Activated CD8-positive, alpha-beta memory T cell treated with anti-CD3 and anti-CD28 coated beads for 36 hours (primary cell): ENCODE measurements around the gene TMED8. TPM values are rescaled to one million over a fixed set of nuclear protein-coding genes. Genes with fewer than 3 reads are reported as not detected.

Experiments
- CTCF ChIA-PET: fragments of 350-600 bp; sonication (Branson Sonifier 250); formaldehyde crosslinking; loops from one replicate; lab custom pipeline; 2021; ENCODE audit warnings: antibody characterized with exemption; lab: Charles Lee
- POLR2A ChIA-PET: fragments of 350-600 bp; sonication (Branson Sonifier 250); formaldehyde crosslinking; loops from one replicate; lab custom pipeline; 2021; ENCODE audit warnings: antibody characterized with exemption; lab: Charles Lee
- total RNA-seq, 2 experiments: library from RNA; stranded (reverse); gene quantifications; one replicate each; pipeline ENCODE4 v1.2.3, GENCODE V29; 2021

The TMED8 gene
- total RNA-seq, 2 experiments from 2014 or later = 25.9 to 26.2 TPM

DNA sequence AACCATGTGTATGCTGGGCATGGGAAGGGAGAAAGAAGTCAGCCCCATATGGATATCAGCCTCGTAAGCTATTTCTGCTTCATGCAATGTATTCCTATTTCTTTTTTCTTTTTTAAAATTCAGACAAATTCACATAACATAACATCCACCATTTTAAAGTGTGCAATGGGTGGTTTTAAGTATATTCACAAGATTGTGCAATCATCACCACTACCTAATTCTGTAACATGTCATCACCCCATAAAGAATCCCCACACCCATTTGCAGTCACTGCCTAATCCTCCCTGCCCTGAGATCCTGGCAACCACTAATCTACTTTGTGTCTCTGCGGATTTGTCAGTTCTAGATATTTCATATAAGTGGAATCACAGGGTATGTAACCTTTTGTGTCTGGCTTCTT lies 65.7 kb downstream of the TMED8 start:
- ChIA-PET POLR2A (no interaction called here), CTCF (no interaction called here)

GRCh38 chr14:77310026-77310425 lies 66.9 kb downstream of the TMED8 start:
- CTCF ChIA-PET = no interaction called here
- POLR2A ChIA-PET = no interaction called here

DNA sequence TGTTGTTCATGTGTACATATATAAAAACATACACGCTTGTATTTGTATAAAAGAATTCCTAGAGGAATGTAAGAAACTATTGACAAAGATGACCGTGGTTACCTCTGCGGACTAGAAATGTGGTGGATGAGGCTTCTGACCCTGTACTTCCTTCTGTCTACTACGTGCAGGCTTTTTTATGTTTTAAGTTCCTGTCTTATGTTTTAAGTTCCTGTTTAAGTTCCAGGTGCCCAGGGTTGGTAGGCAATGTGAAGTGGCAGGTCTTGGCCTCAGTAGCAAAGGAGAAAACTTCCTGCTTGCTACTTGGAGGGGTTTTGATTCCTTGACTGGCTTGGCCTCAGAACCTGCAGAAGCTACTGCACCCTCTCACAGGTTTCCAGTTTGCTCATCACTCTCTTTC lies 67.8 kb downstream of the TMED8 start:
- CTCF ChIA-PET = no interaction called here
- POLR2A ChIA-PET = no interaction called here

- POLR2A ChIA-PET = no interaction called here
- CTCF ChIA-PET = interaction anchor here (0.7 to 1.7 kb wide), 2 partner anchors 9 to 17 kb away, joined by 3 to 9 read pairs; no protein-coding TSS in a partner anchor
Observed at GRCh38 chr14:77306851-77307496, 69.9 kb downstream of the TMED8 start.

GRCh38 chr14:77306416-77306815 lies 70.5 kb downstream of the TMED8 start:
- ChIA-PET CTCF (interaction anchor here (1.7 kb wide), 1 partner anchor 10 kb away, joined by 9 read pairs; no protein-coding TSS in a partner anchor), POLR2A (no interaction called here)

DNA sequence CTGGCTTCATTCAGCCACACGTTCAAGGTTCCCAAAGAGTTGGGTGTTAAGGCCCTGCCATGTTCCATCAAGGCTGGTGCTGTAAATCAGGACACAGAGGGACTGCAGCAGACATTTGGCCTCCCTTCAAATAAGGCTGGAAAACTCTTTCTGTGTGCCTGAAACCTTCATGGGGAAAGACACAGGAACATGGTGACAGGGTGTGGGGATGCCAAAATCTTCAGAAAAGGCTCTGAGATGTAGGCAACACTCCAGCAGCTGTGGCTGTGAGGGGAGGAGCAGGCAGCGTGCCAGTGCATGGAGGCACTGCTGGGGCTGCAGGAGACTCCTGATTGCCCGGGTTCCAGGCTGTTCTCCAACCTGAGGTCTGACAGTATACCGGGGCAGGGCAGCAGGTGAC lies 71.2 kb downstream of the TMED8 start:
- CTCF ChIA-PET = interaction anchor here (1.2 kb wide), 1 partner anchor 153 kb away, joined by 6 read pairs; no protein-coding TSS in a partner anchor
- POLR2A ChIA-PET = no interaction called here

DNA sequence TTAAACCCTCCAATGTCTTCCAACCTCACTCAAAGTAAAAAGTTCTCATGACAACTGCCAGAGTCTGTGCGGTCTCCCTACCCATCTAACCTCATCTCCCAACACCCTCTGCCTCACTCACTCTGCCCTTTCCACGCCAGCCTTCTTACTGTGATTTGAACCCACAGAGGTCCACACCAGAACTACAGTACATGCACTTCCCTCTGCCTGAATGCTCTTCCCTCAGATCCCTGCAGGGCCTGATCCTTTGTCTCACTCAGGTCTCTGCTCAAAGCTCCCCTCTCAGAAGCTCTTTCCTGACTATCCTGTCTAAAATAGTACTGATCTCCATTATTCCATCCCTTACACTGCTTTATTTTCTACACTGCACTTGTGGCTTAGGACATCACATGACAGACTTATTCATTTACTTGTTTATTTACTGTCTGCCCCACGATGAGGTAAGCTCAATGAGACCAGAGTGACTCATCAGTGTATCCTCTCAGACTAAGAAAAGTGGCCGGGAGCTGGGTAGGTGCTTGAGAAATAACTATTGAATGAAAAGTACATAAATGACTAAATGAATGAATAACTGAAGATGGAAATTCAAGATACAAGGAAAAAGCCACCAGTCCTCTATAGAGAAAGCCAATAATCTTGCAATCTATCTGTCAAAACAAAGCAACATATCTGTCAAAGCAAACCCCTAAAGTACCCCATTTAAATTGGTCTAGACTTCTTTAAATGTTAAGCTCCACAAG lies 73.3 kb downstream of the TMED8 start:
- CTCF ChIA-PET = interaction anchor here (0.6 to 5.1 kb wide), 5 partner anchors 9 to 179 kb away, joined by 3 to 53 read pairs (median 4); no protein-coding TSS in a partner anchor
- POLR2A ChIA-PET = interaction anchor here (1.2 to 2.6 kb wide), 2 partner anchors 12 to 18 kb away, joined by 5 to 12 read pairs; partner anchors contain the start of genes GSTZ1 and POMT2

- ChIA-PET POLR2A (interaction anchor here (1.2 to 2.6 kb wide), 2 partner anchors 13 to 18 kb away, joined by 5 to 12 read pairs; partner anchors contain the start of genes GSTZ1 and POMT2), CTCF (interaction anchor here (0.8 to 5.1 kb wide), 4 partner anchors 10 to 151 kb away, joined by 3 to 53 read pairs (median 5); partner anchors contain the start of genes GSTZ1 and POMT2)
Observed at GRCh38 chr14:77302926-77303325, 74.0 kb downstream of the TMED8 start.

- POLR2A ChIA-PET = no interaction called here
Observed at GRCh38 chr14:77301103-77301502, 75.8 kb downstream of the TMED8 start.

GRCh38 chr14:77299771-77300170 lies 77.1 kb downstream of the TMED8 start:
- POLR2A ChIA-PET = no interaction called here
- CTCF ChIA-PET = no interaction called here

More at GRCh38 chr14:77301103-77301502, 75.8 kb downstream of the TMED8 start:
- CTCF ChIA-PET = interaction anchor here (0.8 to 5.1 kb wide), 6 partner anchors 9 to 25 kb away, joined by 4 to 53 read pairs (median 5); partner anchors contain the start of gene GSTZ1

GRCh38 chr14:77296906-77297305 lies 80.0 kb downstream of the TMED8 start:
- ChIA-PET POLR2A (interaction anchor here (0.6 kb wide), 1 partner anchor 24 kb away, joined by 3 read pairs; the partner anchor contains the start of genes GSTZ1 and POMT2), CTCF (interaction anchor here (0.6 to 1.6 kb wide), 3 partner anchors 19 to 155 kb away, joined by 3 to 5 read pairs (median 4); partner anchors contain the start of gene ZDHHC22)

GRCh38 chr14:77296155-77296554 lies 80.7 kb downstream of the TMED8 start:
- CTCF ChIA-PET = interaction anchor here (1.6 kb wide), 1 partner anchor 20 kb away, joined by 5 read pairs; no protein-coding TSS in a partner anchor
- POLR2A ChIA-PET = no interaction called here

- ChIA-PET POLR2A (no interaction called here), CTCF (no interaction called here)
Observed at GRCh38 chr14:77290705-77291104, 86.2 kb downstream of the TMED8 start.

DNA sequence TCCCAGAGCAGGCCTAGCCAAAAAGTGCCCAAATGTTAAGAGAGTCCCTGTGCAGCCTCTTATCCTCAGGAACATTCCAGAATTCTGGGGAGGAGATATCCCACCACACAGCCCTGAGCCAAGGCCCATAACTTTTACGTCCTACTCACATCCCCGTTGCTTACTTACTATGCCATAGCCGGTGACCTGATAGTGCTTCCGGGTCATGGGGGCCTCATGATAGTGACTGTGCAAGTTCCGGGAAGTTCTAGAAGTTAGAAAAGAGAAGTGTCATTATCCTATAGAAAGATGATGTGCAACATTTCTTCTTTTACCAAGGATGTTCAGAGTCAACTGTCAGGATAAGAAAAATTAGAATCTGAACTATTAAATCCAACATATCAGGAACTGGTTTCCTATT lies 90.3 kb downstream of the TMED8 start:
- ChIA-PET POLR2A (no interaction called here), CTCF (no interaction called here)

Other genes with a start within 250 kb of the TMED8 start
- not detected for gene ZDHHC22, start 235.3 kb downstream of the TMED8 start, total RNA-seq
- 1 to 10 TPM in 1 of 2 experiments, under 1 TPM in 1; 0.51 to 1.3 TPM for gene TMEM63C, start 195.3 kb downstream of the TMED8 start, total RNA-seq
- not detected for gene NGB, start 105.9 kb downstream of the TMED8 start, total RNA-seq
- 10 to 100 TPM; 23.7 to 26.5 TPM for gene POMT2, start 56.2 kb downstream of the TMED8 start, total RNA-seq
- 10 to 100 TPM; 17.1 to 18.4 TPM for gene GSTZ1, start 56.1 kb downstream of the TMED8 start, total RNA-seq
- gene SAMD15, start 285 bp upstream of the TMED8 start, total RNA-seq = 1 to 10 TPM in 1 of 2 experiments, under 1 TPM in 1; 0.61 to 1.2 TPM
- gene NOXRED1, start 46.4 kb upstream of the TMED8 start, total RNA-seq = under 1 TPM; 0.27 to 0.30 TPM
- gene VIPAS39, start 80.5 kb upstream of the TMED8 start, total RNA-seq = 10 to 100 TPM; 15.8 to 18.3 TPM
- 100 to 1,000 TPM; 373 to 395 TPM for gene AHSA1, start 81.0 kb upstream of the TMED8 start, total RNA-seq
- not detected for gene ISM2, start 121.7 kb upstream of the TMED8 start, total RNA-seq
- gene SPTLC2, start 239.5 kb upstream of the TMED8 start, total RNA-seq = 10 to 100 TPM; 23.4 to 28.7 TPM